SK-N-SH (cell line): ENCODE data around the gene WWOX. TPM values are rescaled to one million over a fixed set of nuclear protein-coding genes. Genes with fewer than 3 reads are reported as not detected.

Source experiments
- CTCF ChIA-PET: fragments of 300-600, 350-600 bp; formaldehyde crosslinking; extraction: SDS; loops from one replicate; lab custom pipeline; 2021; lab: Yijun Ruan, JAX
- POLR2A ChIA-PET: fragments of 350-600 bp; sonication (Branson Sonifier 250); formaldehyde crosslinking; extraction: SDS; loops from one replicate; lab custom pipeline; 2020; ENCODE audit warnings: antibody characterized with exemption, inconsistent platforms; lab: Yijun Ruan, JAX
- DNase-seq: peaks from one replicate; pipeline ENCODE4 v3.0.0; 2012
- H2AFZ ChIP-seq: fragments of 200-600 bp; sonication (generic); 2 replicates; pipeline ENCODE4 v1.8.1; 2016; ENCODE audit warnings: antibody characterized with exemption, mild to moderate bottlenecking, low read depth
- H3F3A ChIP-seq: fragments of 200-600 bp; sonication (generic); replicated peaks from 2 replicates; pipeline ENCODE3; 2016; ENCODE audit warnings: antibody characterized with exemption, mild to moderate bottlenecking; ENCODE audit not compliant: insufficient read depth
- H3K27ac ChIP-seq, 2 experiments: fragments of 200-500 bp in 1 of 2; fragments of 200-600 bp in 1 of 2; sonication (Bioruptor generic) in 1 of 2; sonication (generic), shearing (Covaris generic) in 1 of 2; 2 replicates each; pipeline versions ENCODE4 v1.5.1 to v1.6.1; 2014 to 2016; ENCODE audit warnings: low read depth in 2 of 2, inconsistent platforms in 1 of 2, low read length in 1 of 2, mild to moderate bottlenecking in 1 of 2, mixed read lengths in 1 of 2
- H3K27me3 ChIP-seq: fragments of 200-600 bp; sonication (generic), shearing (Covaris generic); 2 replicates; pipeline ENCODE4 v1.6.1; 2016; ENCODE audit warnings: mixed run types; ENCODE audit not compliant: insufficient read depth
- H3K36me3 ChIP-seq, 2 experiments: fragments of 200-500 bp in 1 of 2; fragments of 200-600 bp in 1 of 2; sonication (Bioruptor generic) in 1 of 2; sonication (generic) in 1 of 2; replicated peaks in 1 of 2; 2 replicates each; pipeline versions ENCODE3 to v1.5.1; 2014 to 2016; ENCODE audit warnings: low read length in 1 of 2, mild to moderate bottlenecking in 1 of 2; ENCODE audit not compliant: insufficient read depth in 2 of 2, control insufficient read depth in 1 of 2
- H3K4me1 ChIP-seq, 2 experiments: fragments of 200-500 bp in 1 of 2; fragments of 200-600 bp in 1 of 2; sonication (Bioruptor generic) in 1 of 2; sonication (generic), shearing (Covaris generic) in 1 of 2; 2 replicates each; pipeline versions ENCODE4 v1.5.1 to v1.6.1; 2014 to 2016; ENCODE audit warnings: low read depth in 1 of 2, low read length in 1 of 2, mixed run types in 1 of 2; ENCODE audit not compliant: insufficient read depth in 2 of 2, control insufficient read depth in 1 of 2
- H3K4me2 ChIP-seq: fragments of 200-600 bp; sonication (generic), shearing (Covaris generic); 2 replicates; pipeline ENCODE4 v1.6.1; 2017; ENCODE audit warnings: mixed run types
- H3K4me3 ChIP-seq, 2 experiments: fragments of 200-500 bp in 1 of 2; fragments of 200-600 bp in 1 of 2; sonication (Bioruptor generic) in 1 of 2; sonication (generic), shearing (Covaris generic) in 1 of 2; 2 replicates each; pipeline versions ENCODE4 v1.5.1 to v1.8.1; 2014 to 2016; ENCODE audit warnings: low read depth in 2 of 2, inconsistent platforms in 1 of 2, low read length in 1 of 2, mild to moderate bottlenecking in 1 of 2, mixed read lengths in 1 of 2, moderate library complexity in 1 of 2
- H3K79me2 ChIP-seq: fragments of 200-600 bp; sonication (generic); 2 replicates; pipeline ENCODE4 v1.8.1; 2017; ENCODE audit warnings: mild to moderate bottlenecking; ENCODE audit not compliant: insufficient read depth
- H3K9ac ChIP-seq: fragments of 200-600 bp; sonication (generic); 2 replicates; pipeline ENCODE4 v1.6.1; 2017; ENCODE audit warnings: mixed run types
- H3K9me2 ChIP-seq: fragments of 200-600 bp; sonication (generic); 2 replicates; pipeline ENCODE4 v1.6.1; 2017; ENCODE audit warnings: mixed run types
- H3K9me3 ChIP-seq: fragments of 200-600 bp; sonication (generic); 2 replicates; pipeline ENCODE4 v1.6.1; 2017; ENCODE audit warnings: mixed run types, mild to moderate bottlenecking, moderate library complexity
- H4K20me1 ChIP-seq: fragments of 200-600 bp; sonication (generic); 2 replicates; pipeline ENCODE4 v1.6.1; 2017; ENCODE audit warnings: mild to moderate bottlenecking, mixed run types; ENCODE audit not compliant: insufficient read depth
- EP300 ChIP-seq, 2 experiments: IDR thresholded peaks; 2 replicates each; pipeline versions ENCODE4 v1.4.0 to v1.6.1; 2012; ENCODE audit warnings: borderline replicate concordance in 1 of 2, low read depth in 1 of 2, low read length in 1 of 2
- EZH2phosphoT487 ChIP-seq: fragments of 200-600 bp; sonication (generic); IDR thresholded peaks from 2 replicates; pipeline ENCODE4 v1.6.1; 2017; ENCODE audit warnings: low read depth, mixed run types, mild to moderate bottlenecking, antibody characterized with exemption, moderate library complexity, borderline replicate concordance
- FOSL2 ChIP-seq: IDR thresholded peaks from 2 replicates; pipeline ENCODE4 v1.4.0; 2012; ENCODE audit warnings: low read depth, mild to moderate bottlenecking, moderate library complexity, borderline replicate concordance
- GABPA ChIP-seq: IDR thresholded peaks from 2 replicates; pipeline ENCODE4 v1.4.0; 2012; ENCODE audit warnings: low read depth, mild to moderate bottlenecking
- MXI1 ChIP-seq: IDR thresholded peaks from 2 replicates; pipeline ENCODE4 v1.6.1; 2012; ENCODE audit warnings: mild to moderate bottlenecking, low read depth, low read length, improper control_type of control experiment
- NFIC ChIP-seq: IDR thresholded peaks from 2 replicates; pipeline ENCODE4 v1.4.0; 2012; ENCODE audit warnings: borderline replicate concordance
- NRF1 ChIP-seq: IDR thresholded peaks from 2 replicates; pipeline ENCODE4 v1.6.1; 2012; ENCODE audit warnings: low read depth, mild to moderate bottlenecking, low read length
- POLR2AphosphoS5 ChIP-seq: IDR thresholded peaks from 2 replicates; pipeline ENCODE4 v1.6.1; 2012; ENCODE audit warnings: low read depth, low read length
- RAD21 ChIP-seq: IDR thresholded peaks from 2 replicates; pipeline ENCODE4 v1.6.1; 2012; ENCODE audit warnings: mild to moderate bottlenecking, low read length
- REST ChIP-seq: IDR thresholded peaks from 2 replicates; pipeline ENCODE4 v1.6.1; 2012; ENCODE audit warnings: mild to moderate bottlenecking, low read depth, low read length, moderate library complexity
- SMC3 ChIP-seq: IDR thresholded peaks from 2 replicates; pipeline ENCODE4 v1.6.1; 2012; ENCODE audit warnings: low read depth, low read length, improper control_type of control experiment
- ZBTB33 ChIP-seq: IDR thresholded peaks from 2 replicates; pipeline ENCODE4 v1.4.0; 2012; ENCODE audit warnings: low read depth, borderline replicate concordance
- WGBS: methylation state at CpG from one replicate; pipeline ENCODE4 v1.1.6; 2017; ENCODE audit warnings: low lambda C conversion rate; 5-methylcytosine and 5-hydroxymethylcytosine counted together
- polyA plus RNA-seq, 3 experiments: library from polyadenylated mRNA; depleted of rRNA; stranded (reverse); fragments of >200 nt; gene quantifications; 2 replicates each; pipeline ENCODE4 v1.2.3, GENCODE V29; 2012
- TF ChIP-seq, protein P1 (sequence below): IDR thresholded peaks from 2 replicates; pipeline ENCODE4 v1.4.0; 2012; ENCODE audit warnings: low read depth
- TF ChIP-seq, protein P2 (sequence below): IDR thresholded peaks from 2 replicates; pipeline ENCODE4; 2012
- TF ChIP-seq, protein P3 (sequence below): fragments of 150-350 bp; IDR thresholded peaks from 2 replicates; pipeline ENCODE4 v1.6.1; 2017; ENCODE audit warnings: antibody characterized with exemption, low read length, low read depth, borderline replicate concordance

Gene WWOX
- polyA plus RNA-seq, 1 of the 3 experiments (the other 2 are of a cell fraction), result 10.8 TPM

- Histone ChIP-seq H3K4me3 (no peak overlapping the region), H3K9ac (no peak overlapping the region), H3F3A (no peaks in the 10 kb centered on the region), H3K27me3 (no peaks in the 10 kb centered on the region), H3K9me2 (no peaks in the 10 kb centered on the region), H3K4me1 (peaks cover 0 to 4% of the 10 kb centered on the region in 2 experiments; a peak in 1 of 4 replicates), H3K36me3 (no peaks in the 10 kb centered on the region), H3K27ac (no peak overlapping the region), H3K79me2 (no peaks in the 10 kb centered on the region), H4K20me1 (no peaks in the 10 kb centered on the region), H3K9me3 (no peaks in the 10 kb centered on the region; the same call in 1 of the 2 replicates), H2AFZ (no peak overlapping the region), H3K4me2 (no peak overlapping the region)
- 73% methylated on average over 5 of the region's 5 CpGs for WGBS
- no peak for TF ChIP-seq SMC3
- TF ChIP-seq, protein P1, sequence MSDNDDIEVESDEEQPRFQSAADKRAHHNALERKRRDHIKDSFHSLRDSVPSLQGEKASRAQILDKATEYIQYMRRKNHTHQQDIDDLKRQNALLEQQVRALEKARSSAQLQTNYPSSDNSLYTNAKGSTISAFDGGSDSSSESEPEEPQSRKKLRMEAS, result no peak
- TF ChIP-seq NFIC, result no peak
- no peak for TF ChIP-seq ZBTB33
- TF ChIP-seq EZH2phosphoT487, result no peak
- TF ChIP-seq NRF1, result no peak
- TF ChIP-seq, protein P2, sequence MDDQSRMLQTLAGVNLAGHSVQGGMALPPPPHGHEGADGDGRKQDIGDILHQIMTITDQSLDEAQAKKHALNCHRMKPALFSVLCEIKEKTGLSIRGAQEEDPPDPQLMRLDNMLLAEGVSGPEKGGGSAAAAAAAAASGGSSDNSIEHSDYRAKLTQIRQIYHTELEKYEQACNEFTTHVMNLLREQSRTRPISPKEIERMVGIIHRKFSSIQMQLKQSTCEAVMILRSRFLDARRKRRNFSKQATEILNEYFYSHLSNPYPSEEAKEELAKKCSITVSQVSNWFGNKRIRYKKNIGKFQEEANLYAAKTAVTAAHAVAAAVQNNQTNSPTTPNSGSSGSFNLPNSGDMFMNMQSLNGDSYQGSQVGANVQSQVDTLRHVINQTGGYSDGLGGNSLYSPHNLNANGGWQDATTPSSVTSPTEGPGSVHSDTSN, result no peak
- TF ChIP-seq REST, result no peak
- TF ChIP-seq, protein P3, sequence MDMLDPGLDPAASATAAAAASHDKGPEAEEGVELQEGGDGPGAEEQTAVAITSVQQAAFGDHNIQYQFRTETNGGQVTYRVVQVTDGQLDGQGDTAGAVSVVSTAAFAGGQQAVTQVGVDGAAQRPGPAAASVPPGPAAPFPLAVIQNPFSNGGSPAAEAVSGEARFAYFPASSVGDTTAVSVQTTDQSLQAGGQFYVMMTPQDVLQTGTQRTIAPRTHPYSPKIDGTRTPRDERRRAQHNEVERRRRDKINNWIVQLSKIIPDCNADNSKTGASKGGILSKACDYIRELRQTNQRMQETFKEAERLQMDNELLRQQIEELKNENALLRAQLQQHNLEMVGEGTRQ, result no peak
- no peak for TF ChIP-seq EP300 (IDR thresholded peaks at IDR 0.05; ENCODE audit: borderline replicate concordance in 1 of 2, low read depth in 1 of 2, low read length in 1 of 2)
- TF ChIP-seq FOSL2, result no peak
- TF ChIP-seq RAD21, result no peak
- TF ChIP-seq GABPA, result no peak
- no peak for TF ChIP-seq MXI1
- TF ChIP-seq POLR2AphosphoS5, result no peak
- ChIA-PET POLR2A (no interaction called here), CTCF (no interaction called here)
- DNase-seq, result no peak
These were observed 507.6 kb downstream of the WWOX start for GRCh38 chr16:78607022-78607421.
